Activated CD8-positive, alpha-beta memory T cell treated with anti-CD3 and anti-CD28 coated beads for 48 hours (primary cell): ENCODE measurements around the gene RGS6.

Source experiments
- DNase-seq, 3 experiments: peaks; one replicate each; pipeline ENCODE4 v3.0.0-alpha.2; 2020; ENCODE audit warnings: low read depth in 2 of 3, low spot score in 2 of 3

Gene RGS6

GRCh38 chr14:72568296-72568992, 636.2 kb downstream of the RGS6 start:
- no peak for DNase-seq

GRCh38 chr14:72573725-72574417, 641.6 kb downstream of the RGS6 start:
- DNase-seq: no peak

DNA sequence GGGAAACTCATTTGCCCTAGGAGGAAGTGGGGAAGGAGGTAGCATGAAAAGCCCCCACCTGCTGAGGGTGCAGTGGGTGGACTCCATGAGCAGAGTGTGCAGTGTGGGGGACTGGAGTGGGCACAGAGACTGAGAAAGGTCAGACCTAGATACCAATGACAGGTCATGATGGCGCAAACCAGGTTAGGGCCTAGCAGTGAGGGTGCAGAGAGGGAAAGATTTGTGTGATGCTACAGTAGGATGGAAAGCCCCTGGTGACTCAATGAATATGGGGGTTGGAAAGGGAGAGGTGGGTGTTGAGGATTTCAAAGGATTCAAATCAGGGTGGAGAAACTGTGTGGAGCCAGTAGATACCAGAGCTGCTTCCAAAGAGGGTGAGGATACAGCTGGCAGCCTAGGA, 642.5 kb downstream of the RGS6 start:
- no peak for DNase-seq

DNA sequence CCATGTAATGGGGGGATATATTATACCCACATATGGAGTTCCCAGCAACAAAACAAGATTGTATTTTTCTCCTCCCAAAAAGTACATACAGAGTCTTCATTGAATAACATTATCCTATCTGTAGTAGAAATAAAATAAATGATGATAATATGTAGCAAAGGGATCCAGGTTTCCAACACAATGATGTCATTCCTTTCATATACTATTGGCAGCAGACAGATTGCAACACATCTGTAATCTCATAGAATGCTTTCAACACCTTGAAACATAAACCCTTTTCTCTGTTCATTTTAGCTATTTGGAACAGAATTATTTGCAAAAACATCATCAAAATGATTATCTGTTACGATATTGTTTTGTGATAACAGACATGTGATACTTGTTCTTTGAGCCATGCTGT, 644.0 kb downstream of the RGS6 start:
- no peak for DNase-seq

- DNase-seq: no peak
Observed at GRCh38 chr14:72577521-72577920, 645.3 kb downstream of the RGS6 start.

- no peak for DNase-seq
Observed at GRCh38 chr14:72578514-72578913, 646.3 kb downstream of the RGS6 start.

DNA sequence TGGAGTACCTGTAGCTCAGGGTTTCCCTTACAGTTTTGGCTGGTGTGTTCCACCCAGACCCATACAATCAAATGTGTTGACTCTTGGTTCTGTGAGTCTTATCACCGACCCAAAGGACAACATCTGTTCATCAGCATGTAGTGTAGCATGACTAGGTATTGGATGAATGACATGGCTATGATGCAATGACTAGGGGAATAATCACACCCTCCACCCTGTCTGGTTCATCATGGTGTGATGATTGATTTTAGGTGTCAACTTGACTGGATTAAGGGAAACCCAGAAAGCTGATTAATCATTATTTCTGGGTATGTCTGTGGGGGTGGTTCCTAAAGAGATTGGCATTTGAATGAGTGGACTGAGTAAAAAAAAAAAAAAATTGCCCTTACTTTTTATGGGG, 650.4 kb downstream of the RGS6 start:
- no peak for DNase-seq

- DNase-seq: no peak
Observed at GRCh38 chr14:72583316-72584272, 651.4 kb downstream of the RGS6 start.

DNA sequence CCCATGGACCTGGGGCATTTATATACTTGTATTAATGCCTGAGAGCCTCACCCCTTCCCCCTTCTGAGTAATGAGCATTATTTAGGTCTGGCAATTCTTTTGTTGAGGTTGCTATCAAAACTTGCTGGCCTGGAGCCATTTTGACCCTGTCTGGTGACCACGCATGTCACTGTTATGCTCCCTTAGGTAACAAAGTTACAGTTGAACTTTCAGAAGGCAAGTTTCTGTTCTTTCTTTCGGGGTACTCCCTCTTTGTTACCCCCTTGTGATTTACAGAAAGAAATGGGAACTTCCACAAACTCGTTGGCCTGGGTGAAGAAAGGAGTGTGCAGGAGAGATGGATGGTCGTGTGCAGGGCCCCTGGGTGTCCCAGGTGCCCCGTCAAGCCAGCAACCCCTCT, 656.3 kb downstream of the RGS6 start:
- no peak for DNase-seq

DNA sequence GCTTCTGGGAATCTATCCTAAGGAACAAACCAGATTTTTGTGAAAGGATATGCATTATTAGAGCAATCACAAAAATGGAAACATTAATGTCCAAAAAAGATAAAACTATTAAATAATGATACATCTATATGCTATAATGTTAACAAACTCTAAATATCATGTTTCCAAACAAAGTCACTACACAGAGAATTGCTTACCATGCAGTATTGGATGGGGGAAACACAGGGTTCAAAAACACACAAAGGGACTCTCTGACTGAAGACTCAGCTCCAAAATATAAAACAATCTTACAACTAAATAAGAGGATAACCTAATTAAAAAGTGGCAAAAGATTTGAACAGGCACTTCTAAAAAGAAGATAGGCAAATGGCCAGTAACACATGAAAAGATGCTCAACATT, 657.4 kb downstream of the RGS6 start:
- DNase-seq: no peak

GRCh38 chr14:72590577-72590976, 658.3 kb downstream of the RGS6 start:
- no peak for DNase-seq

DNA sequence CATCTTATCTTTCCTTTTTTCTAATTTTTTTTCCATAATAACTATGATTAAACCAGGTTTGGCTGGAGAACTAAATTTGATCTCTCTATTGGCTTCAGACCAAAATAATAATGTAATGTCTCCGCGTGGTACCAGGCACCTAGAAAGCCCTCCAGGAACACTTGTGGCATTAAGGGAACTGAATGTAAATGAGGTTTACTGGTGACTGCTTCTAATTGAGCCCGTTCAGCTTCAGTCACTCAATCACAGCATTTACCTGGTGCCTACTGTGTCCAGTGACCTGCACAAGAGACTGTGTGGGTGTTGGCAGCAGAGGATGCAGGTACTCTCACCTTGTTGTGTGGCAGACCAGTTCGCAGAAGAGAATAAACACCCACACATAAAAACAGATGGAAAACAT, 659.2 kb downstream of the RGS6 start:
- DNase-seq: no peak

DNA sequence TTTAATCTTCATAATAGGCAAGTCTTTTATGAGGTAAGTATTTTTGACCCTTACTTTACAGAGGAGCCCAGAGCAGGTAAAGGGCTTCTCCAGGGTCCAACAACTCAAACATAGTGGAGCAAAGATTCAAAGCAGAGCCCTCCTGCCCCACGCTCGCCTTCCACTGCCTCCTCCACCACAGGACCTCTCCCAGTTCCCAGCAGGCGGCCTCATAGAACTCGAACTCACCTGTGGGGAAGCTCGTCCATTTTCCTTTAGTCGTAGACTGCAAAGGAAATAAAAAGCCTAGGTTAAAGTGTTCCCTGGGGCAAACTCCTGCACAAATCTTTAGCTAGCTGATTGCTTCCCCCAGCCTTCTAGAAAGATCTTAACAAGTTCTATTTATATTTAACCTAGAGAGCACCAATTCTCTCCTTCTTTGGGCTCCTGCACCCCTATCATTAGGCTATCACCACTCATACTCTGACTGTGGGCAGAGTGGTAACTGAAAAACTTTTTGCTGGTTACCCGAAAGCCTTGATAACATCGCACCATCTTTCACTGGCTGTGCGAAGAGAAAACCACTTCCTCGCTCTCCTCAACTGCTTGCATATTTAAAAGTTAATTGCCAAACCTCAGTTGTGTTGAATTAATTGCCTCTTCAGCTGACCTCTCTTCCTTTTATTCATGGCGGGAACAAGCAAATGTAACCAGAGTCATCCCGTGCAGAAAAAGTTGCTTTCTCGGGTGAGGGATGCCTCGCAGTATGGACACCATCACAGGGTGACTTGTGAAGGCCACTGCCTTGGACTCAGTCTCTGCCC, 662.1 kb downstream of the RGS6 start:
- peak in 1 of 3 experiments; percentile 9 for DNase-seq

- no peak for DNase-seq
Observed at GRCh38 chr14:72595152-72595862, 663.1 kb downstream of the RGS6 start.

- DNase-seq: no peak
Observed at GRCh38 chr14:72597252-72598233, 665.3 kb downstream of the RGS6 start.

DNA sequence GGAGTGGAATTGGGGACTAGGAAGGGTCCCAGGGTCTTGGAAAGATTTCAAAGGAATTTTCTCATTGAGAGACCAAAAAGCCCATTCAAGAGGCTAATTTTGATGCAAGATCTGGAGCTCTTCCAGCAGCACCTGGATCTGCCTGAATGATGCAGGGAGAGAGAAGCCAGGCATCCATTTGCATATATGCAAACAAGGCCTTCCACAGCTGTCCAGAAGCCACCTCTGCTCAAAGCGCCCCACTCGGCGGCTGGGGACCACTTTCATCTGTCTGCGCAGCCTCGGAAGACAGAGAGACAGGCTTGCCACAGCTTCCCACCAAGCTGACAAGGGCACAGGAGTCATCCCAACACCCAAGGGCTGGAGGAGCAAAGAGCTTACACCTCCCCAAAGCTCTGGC, 666.1 kb downstream of the RGS6 start:
- no peak for DNase-seq

- no peak for DNase-seq
Observed at GRCh38 chr14:72599579-72600470, 667.6 kb downstream of the RGS6 start.
